ENCODE data around the gene KIF12.

DNA sequence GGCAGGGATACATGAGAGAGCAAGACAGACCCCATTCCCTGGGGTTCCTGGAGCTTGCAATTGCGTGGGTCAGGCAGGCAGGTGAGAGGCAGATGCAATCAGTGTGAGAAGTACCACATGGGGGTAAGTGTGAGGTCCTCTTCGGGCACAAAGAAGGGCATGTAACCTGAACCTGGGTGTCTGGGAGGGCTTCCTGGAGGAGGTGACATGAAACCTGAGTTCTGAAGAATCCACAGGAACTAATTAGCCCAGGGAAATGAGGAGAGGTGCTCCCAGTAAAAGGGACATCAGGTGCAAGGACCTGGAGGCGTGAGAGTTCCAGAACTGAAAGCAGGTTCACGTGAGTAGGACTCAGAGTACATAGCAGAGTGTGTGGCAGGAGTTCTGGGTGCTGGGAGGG, 23.5 kb downstream of the KIF12 start:
- TF ChIP-seq, protein P1, sequence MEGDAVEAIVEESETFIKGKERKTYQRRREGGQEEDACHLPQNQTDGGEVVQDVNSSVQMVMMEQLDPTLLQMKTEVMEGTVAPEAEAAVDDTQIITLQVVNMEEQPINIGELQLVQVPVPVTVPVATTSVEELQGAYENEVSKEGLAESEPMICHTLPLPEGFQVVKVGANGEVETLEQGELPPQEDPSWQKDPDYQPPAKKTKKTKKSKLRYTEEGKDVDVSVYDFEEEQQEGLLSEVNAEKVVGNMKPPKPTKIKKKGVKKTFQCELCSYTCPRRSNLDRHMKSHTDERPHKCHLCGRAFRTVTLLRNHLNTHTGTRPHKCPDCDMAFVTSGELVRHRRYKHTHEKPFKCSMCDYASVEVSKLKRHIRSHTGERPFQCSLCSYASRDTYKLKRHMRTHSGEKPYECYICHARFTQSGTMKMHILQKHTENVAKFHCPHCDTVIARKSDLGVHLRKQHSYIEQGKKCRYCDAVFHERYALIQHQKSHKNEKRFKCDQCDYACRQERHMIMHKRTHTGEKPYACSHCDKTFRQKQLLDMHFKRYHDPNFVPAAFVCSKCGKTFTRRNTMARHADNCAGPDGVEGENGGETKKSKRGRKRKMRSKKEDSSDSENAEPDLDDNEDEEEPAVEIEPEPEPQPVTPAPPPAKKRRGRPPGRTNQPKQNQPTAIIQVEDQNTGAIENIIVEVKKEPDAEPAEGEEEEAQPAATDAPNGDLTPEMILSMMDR (conservative IDR thresholded peaks at IDR 0.05 in 1 of 2, IDR thresholded peaks at IDR 0.05 in 1 of 2; ENCODE audit: extremely low read depth in 1 of 2, insufficient read depth in 1 of 2, low read depth in 1 of 2, low read length in 2 of 2), result no peak
- TF ChIP-seq EZH2 (IDR thresholded peaks at IDR 0.05; ENCODE audit: borderline replicate concordance, low read length), result no peak

Data from mammary epithelial cell (primary cell).